Stomach (tissue), 4 donors: ENCODE measurements around the gene GBP1.

ENCODE experiments used
- POLR2A ChIP-seq, 4 donors: fragments of 450-650 bp; IDR thresholded peaks; one replicate each; pipeline ENCODE4 v1.6.1; 2016; ENCODE audit warnings: antibody characterized with exemption in 4 of 4, control low read depth in 2 of 4, mild to moderate bottlenecking in 1 of 4, moderate library complexity in 1 of 4
- POLR2AphosphoS5 ChIP-seq, 3 donors: sonication (generic); formaldehyde crosslinking; IDR thresholded peaks; one replicate each; pipeline ENCODE4 v1.6.1; 2016; ENCODE audit warnings: antibody characterized with exemption in 3 of 3

GRCh38 chr1:89023026-89023425 is 42.0 kb downstream of the GBP1 start:
- TF ChIP-seq POLR2A (IDR thresholded peaks at IDR 0.05), result no peak
- no peak for TF ChIP-seq POLR2AphosphoS5 (IDR thresholded peaks at IDR 0.05)
